C4-2B (cell line): ENCODE measurements around the gene ITGA4.

Source experiments
- CTCF ChIP-seq: fragments of 450-650 bp; conservative IDR thresholded peaks from 2 replicates; pipeline ENCODE4 v1.5.1; 2017; ENCODE audit warnings: mild to moderate bottlenecking
- ZFX ChIP-seq: fragments of 450-650 bp; IDR thresholded peaks from 2 replicates; pipeline ENCODE4 v1.6.1; 2017

- TF ChIP-seq CTCF (peak; percentile 36), ZFX (no peak)
Measured at GRCh38 chr2:181438261-181438660, 18.9 kb upstream of the ITGA4 start.
